H9 (cell line): ENCODE data around the gene OPTN. TPM values are rescaled to one million over a fixed set of nuclear protein-coding genes. Genes with fewer than 3 reads are reported as not detected.

Experiments used
- DNase-seq: peaks from one replicate; pipeline ENCODE4 v3.0.0-alpha.2; 2017
- H2AFZ ChIP-seq: one replicate; pipeline ENCODE4 v1.6.1; 2013; ENCODE audit warnings: mild to moderate bottlenecking, low read length, control low read depth, moderate library complexity
- H2AK5ac ChIP-seq: 2 replicates; pipeline ENCODE4 v1.6.1; 2013; ENCODE audit warnings: low read length, control low read depth, mixed read lengths; ENCODE audit not compliant: insufficient read length
- H2BK120ac ChIP-seq: one replicate; pipeline ENCODE4 v1.6.1; 2013; ENCODE audit warnings: low read depth, mild to moderate bottlenecking, low read length, control low read depth, inconsistent platforms; ENCODE audit not compliant: poor library complexity, severe bottlenecking
- H2BK12ac ChIP-seq: 2 replicates; pipeline ENCODE4 v1.6.1; 2013; ENCODE audit warnings: low read length, control low read depth, mixed read lengths, low read depth; ENCODE audit not compliant: insufficient read length
- H2BK15ac ChIP-seq: 2 replicates; pipeline ENCODE4 v1.6.1; 2013; ENCODE audit warnings: low read depth, low read length, control low read depth
- H2BK20ac ChIP-seq: one replicate; pipeline ENCODE4 v1.6.1; 2013; ENCODE audit warnings: low read depth, mild to moderate bottlenecking, low read length, control low read depth, inconsistent platforms; ENCODE audit not compliant: poor library complexity, severe bottlenecking
- H2BK5ac ChIP-seq: 2 replicates; pipeline ENCODE4 v1.6.1; 2013; ENCODE audit warnings: low read length, control low read depth, mixed read lengths; ENCODE audit not compliant: insufficient read length
- H3K14ac ChIP-seq: 2 replicates; pipeline ENCODE4 v1.6.1; 2013; ENCODE audit warnings: low read length, control low read depth; ENCODE audit not compliant: insufficient read depth
- H3K18ac ChIP-seq: 2 replicates; pipeline ENCODE4 v1.6.1; 2013; ENCODE audit warnings: low read depth, mild to moderate bottlenecking, mixed read lengths, low read length, control low read depth; ENCODE audit not compliant: insufficient read length
- H3K23ac ChIP-seq: 2 replicates; pipeline ENCODE4 v1.6.1; 2013; ENCODE audit warnings: low read length, control low read depth, mixed read lengths, low read depth; ENCODE audit not compliant: insufficient read length
- H3K23me2 ChIP-seq: 2 replicates; pipeline ENCODE4 v1.6.1; 2013; ENCODE audit warnings: low read depth, mild to moderate bottlenecking, mixed read lengths, low read length, control low read depth; ENCODE audit not compliant: insufficient read length, poor library complexity, severe bottlenecking
- H3K27ac ChIP-seq: 2 replicates; pipeline ENCODE4 v1.5.1; 2013; ENCODE audit warnings: low read length, control low read depth, mixed read lengths, low read depth; ENCODE audit not compliant: insufficient read length
- H3K27me3 ChIP-seq: 2 replicates; pipeline ENCODE4 v1.6.1; 2013; ENCODE audit warnings: low read length, control low read depth, inconsistent platforms; ENCODE audit not compliant: insufficient read depth
- H3K4ac ChIP-seq: 2 replicates; pipeline ENCODE4 v1.6.1; 2013; ENCODE audit warnings: low read depth, mild to moderate bottlenecking, control low read depth, inconsistent platforms, low read length, moderate library complexity
- H3K4me1 ChIP-seq: 2 replicates; pipeline ENCODE4 v1.6.1; 2013; ENCODE audit warnings: low read length, control low read depth, inconsistent platforms; ENCODE audit not compliant: insufficient read depth
- H3K4me2 ChIP-seq: 2 replicates; pipeline ENCODE4 v1.6.1; 2013; ENCODE audit warnings: low read length, control low read depth, mixed read lengths; ENCODE audit not compliant: insufficient read length, insufficient read depth
- H3K56ac ChIP-seq: 2 replicates; pipeline ENCODE4 v1.6.1; 2013; ENCODE audit warnings: low read depth, mild to moderate bottlenecking, mixed read lengths, low read length, control low read depth; ENCODE audit not compliant: insufficient read length
- H3K79me1 ChIP-seq: 2 replicates; pipeline ENCODE4 v1.6.1; 2013; ENCODE audit warnings: low read depth, mild to moderate bottlenecking, moderate library complexity, low read length, control low read depth, inconsistent platforms; ENCODE audit not compliant: insufficient read depth, poor library complexity, severe bottlenecking
- H3K79me2 ChIP-seq: 2 replicates; pipeline ENCODE4 v1.6.1; 2013; ENCODE audit warnings: low read length, control low read depth, inconsistent platforms; ENCODE audit not compliant: insufficient read depth
- H3K9ac ChIP-seq: 2 replicates; pipeline ENCODE4 v1.6.1; 2013; ENCODE audit warnings: low read length, control low read depth, mixed read lengths; ENCODE audit not compliant: insufficient read length; ENCODE audit errors: extremely low read depth
- H3K9me3 ChIP-seq: one replicate; pipeline ENCODE4 v1.6.1; 2013; ENCODE audit warnings: low read depth, low read length, inconsistent platforms; ENCODE audit not compliant: control insufficient read depth
- H3T11ph ChIP-seq: one replicate; pipeline ENCODE4 v1.6.1; 2013; ENCODE audit warnings: mild to moderate bottlenecking, low read length, control low read depth, inconsistent platforms
- H4K20me1 ChIP-seq: one replicate; pipeline ENCODE4 v1.6.1; 2013; ENCODE audit not compliant: control insufficient read depth, insufficient read length, insufficient read depth
- H4K5ac ChIP-seq: 2 replicates; pipeline ENCODE4 v1.6.1; 2013; ENCODE audit warnings: low read depth, mild to moderate bottlenecking, mixed read lengths, low read length, control low read depth; ENCODE audit not compliant: insufficient read length
- H4K8ac ChIP-seq: replicated peaks from 2 replicates; pipeline ENCODE4 v1.6.1; 2013; ENCODE audit warnings: low read length, control low read depth, mixed read lengths, low read depth; ENCODE audit not compliant: insufficient read length
- H4K91ac ChIP-seq: 2 replicates; pipeline ENCODE4 v1.6.1; 2013; ENCODE audit warnings: low read depth, mild to moderate bottlenecking, moderate library complexity, mixed read lengths, low read length, control low read depth; ENCODE audit not compliant: insufficient read length
- H3K27ac Mint-ChIP-seq, 3 experiments: 2 replicates in 2 of 3; 3 replicates in 1 of 3; pipeline ENCODE4 v1.8.0; 2020 to 2021; ENCODE audit warnings: mixed read lengths in 3 of 3, mild to moderate bottlenecking in 1 of 3, moderate library complexity in 1 of 3
- H3K27me3 Mint-ChIP-seq: 2 replicates; pipeline ENCODE4 v1.8.0; 2021; ENCODE audit warnings: low read depth, mild to moderate bottlenecking, moderate library complexity, mixed read lengths
- H3K36me3 Mint-ChIP-seq, 3 experiments: 2 replicates in 2 of 3; 3 replicates in 1 of 3; pipeline ENCODE4 v1.8.0; 2020 to 2021; ENCODE audit warnings: low read depth in 3 of 3, mixed read lengths in 3 of 3; ENCODE audit not compliant: insufficient read depth in 1 of 3
- H3K4me1 Mint-ChIP-seq, 2 experiments: 2 replicates each; pipeline ENCODE4 v1.8.0; 2020; ENCODE audit warnings: mixed read lengths in 2 of 2
- H3K4me3 Mint-ChIP-seq, 2 experiments: 2 replicates in 1 of 2; 3 replicates in 1 of 2; pipeline ENCODE4 v1.8.0; 2020 to 2021; ENCODE audit warnings: mild to moderate bottlenecking in 2 of 2, mixed read lengths in 2 of 2, moderate library complexity in 1 of 2
- H3K9me3 Mint-ChIP-seq, 2 experiments: 2 replicates in 1 of 2; 3 replicates in 1 of 2; pipeline ENCODE4 v1.8.0; 2020; ENCODE audit warnings: mild to moderate bottlenecking in 2 of 2, mixed read lengths in 2 of 2, moderate library complexity in 1 of 2
- CTCF ChIP-seq: fragments of 200-600 bp; sonication (generic); conservative IDR thresholded peaks from 3 replicates; pipeline ENCODE4 v1.8.0; 2021; ENCODE audit warnings: antibody characterized with exemption, mild to moderate bottlenecking
- WGBS: extraction: QIAGEN DNeasy Blood & Tissue Kit; methylation state at CpG from one replicate; pipeline ENCODE4 v1.1.7; 2013; ENCODE audit warnings: missing lambda C conversion rate, low lambda C conversion rate, mixed read lengths; ENCODE audit not compliant: insufficient read length; ENCODE audit errors: extremely low coverage; 5-methylcytosine and 5-hydroxymethylcytosine counted together
- total RNA-seq: library from RNA; stranded (reverse); gene quantifications from 2 replicates; pipeline ENCODE4 v1.2.1, GENCODE V29; 2021

The OPTN gene
- total RNA-seq, 1 experiment from 2014 or later: 16.1 TPM

- Histone ChIP-seq H3K23ac (no peak overlapping the region), H4K8ac (no peak overlapping the region), H2BK5ac (no peak overlapping the region), H3K14ac (no peak overlapping the region), H3K56ac (no peak overlapping the region), H3K9me3 (no peaks in the 10 kb centered on the region), H2BK20ac (no peak overlapping the region), H3K27ac (no peak overlapping the region), H4K91ac (no peak overlapping the region), H4K20me1 (no peaks in the 10 kb centered on the region), H3K4ac (no peak overlapping the region), H3K9ac (no peak overlapping the region), H2AFZ (no peak overlapping the region), H4K5ac (no peak overlapping the region), H2AK5ac (no peak overlapping the region), H3T11ph (no peak overlapping the region), H2BK12ac (no peak overlapping the region), H2BK120ac (no peak overlapping the region), H3K23me2 (no peaks in the 10 kb centered on the region), H3K79me1 (no peaks in the 10 kb centered on the region), H3K4me2 (no peak overlapping the region), H3K18ac (no peak overlapping the region), H2BK15ac (no peak overlapping the region), H3K79me2 (no peaks in the 10 kb centered on the region), H3K27me3 (no peaks in the 10 kb centered on the region), H3K4me1 (no peaks in the 10 kb centered on the region; the same call in 1 of the 2 replicates)
- Mint-ChIP-seq H3K27ac (no peak overlapping the region), H3K9me3 (peaks cover 3 to 5% of the 10 kb centered on the region in 2 experiments; a peak in 2 of 5 replicates), H3K27me3 (no peaks in the 10 kb centered on the region), H3K36me3 (peaks cover 0 to 5% (median 0%) of the 10 kb centered on the region in 3 experiments; a peak in 1 of 7 replicates), H3K4me1 (peaks cover 12 to 27% of the 10 kb centered on the region in 2 experiments), H3K4me3 (no peak overlapping the region)
- no CpG with 5 or more reads among the region's 1 CpG for WGBS
- no peak for DNase-seq
- TF ChIP-seq CTCF: no peak
Measured at GRCh38 chr10:13143766-13144165, 43.8 kb downstream of the OPTN start.
